Motor neuron (in vitro differentiated cells): ENCODE measurements around the gene SETX. TPM values are rescaled to one million over a fixed set of nuclear protein-coding genes. Genes with fewer than 3 reads are reported as not detected.
"Not testable (repeated sequence)": the region's sequence is repeated elsewhere in the genome, so short reads cannot be mapped to it uniquely, and the experiment has no call there.

Experiments used
- ATAC-seq, 8 experiments: fragments of 200-7000 bp; cut with Tn5 transposase; replicated peaks in 6 of 8; 2 replicates each; pipeline ENCODE4 v1.8.0; 2021; ENCODE audit warnings: mild to moderate bottlenecking in 8 of 8, moderate library complexity in 8 of 8
- H3K27ac ChIP-seq, 2 donors: fragments of 250-450 bp; sonication (Bioruptor Pico); 2 replicates each; pipeline ENCODE4 v1.9.0; 2021; ENCODE audit warnings: antibody characterized with exemption in 2 of 2, mild to moderate bottlenecking in 2 of 2, moderate library complexity in 1 of 2
- H3K4me1 ChIP-seq, 2 donors: fragments of 250-450 bp; sonication (Bioruptor Pico); replicated peaks in 1 of 2; 2 replicates each; pipeline ENCODE4 v1.6.1; 2021; ENCODE audit warnings: antibody characterized with exemption in 2 of 2, mild to moderate bottlenecking in 2 of 2, moderate library complexity in 1 of 2
- H3K4me3 ChIP-seq, 5 donors: fragments of 250-450 bp; sonication (Bioruptor Pico); 2 replicates each; pipeline ENCODE4 v1.9.0; 2021; ENCODE audit warnings: antibody characterized with exemption in 5 of 5, mild to moderate bottlenecking in 5 of 5, moderate library complexity in 4 of 5
- WGBS, 10 experiments: fragments of 450-650 bp; shearing (Covaris generic); methylation state at CpG; one replicate each; pipeline ENCODE4 v1.0.0; 2022; 5-methylcytosine and 5-hydroxymethylcytosine counted together
- in situ Hi-C, 9 experiments: fragments of 400-800 bp; cut with MboI; loops; one replicate each; pipeline ENCODE4 v1.15.0; 2021; ENCODE audit warnings: low sequenced_read_pairs in 9 of 9, low pct_unique_long_range_greater_than_20kb in 2 of 9; ENCODE audit not compliant: unreplicated experiment in 9 of 9
- total RNA-seq, 8 experiments: library from RNA; unstranded; fragments of 300-600 nt; gene quantifications; 2 replicates each; pipeline versions ENCODE4 v1.2.3 to v1.2.4, GENCODE V29; 2022

The SETX gene
- total RNA-seq, 8 experiments from 2014 or later: 23.8 to 55.6 (median 35.8) TPM

- H3K4me3 ChIP-seq, ATAC-seq, in situ Hi-C loops, H3K27ac ChIP-seq, H3K4me1 ChIP-seq: not testable (repeated sequence)
- 60% methylated on average over 1 of the region's 2 CpGs; no CpG with 5 or more reads in 9 of the 10 experiments for WGBS, 10 experiments
These were observed 23.0 kb upstream of the SETX start for GRCh38 chr9:132377769-132378168.

GRCh38 chr9:132372177-132373095 lies 17.6 kb upstream of the SETX start:
- in situ Hi-C loops: no loop called here
- ATAC-seq: peak in 3 of 8 experiments; percentile 75 to 92 (median 86)
- no peaks in the 10 kb centered on the region for H3K4me1 ChIP-seq
- no peak overlapping the region for H3K4me3 ChIP-seq
- WGBS, 10 experiments: 40 to 100% (median 79%) methylated on average over 1 to 8 of the region's 14 CpGs
- no peak overlapping the region for H3K27ac ChIP-seq

- 20 to 100% (median 73%) methylated on average over 1 to 4 of the region's 4 CpGs; no CpG with 5 or more reads in 1 of the 10 experiments for WGBS, 10 experiments
These were observed 15.8 kb upstream of the SETX start for GRCh38 chr9:132370592-132370991.

GRCh38 chr9:132369421-132369820 lies 14.6 kb upstream of the SETX start:
- 53 to 100% (median 90%) methylated on average over 1 to 4 of the region's 4 CpGs; no CpG with 5 or more reads in 1 of the 10 experiments for WGBS, 10 experiments
- H3K27ac ChIP-seq: no peak overlapping the region
- H3K4me3 ChIP-seq: no peak overlapping the region
- H3K4me1 ChIP-seq: no peaks in the 10 kb centered on the region
- ATAC-seq: no peak
- in situ Hi-C loops: no loop called here

More at GRCh38 chr9:132370592-132370991, 15.8 kb upstream of the SETX start:
- H3K27ac ChIP-seq: no peak overlapping the region
- no peak overlapping the region for H3K4me3 ChIP-seq
- ATAC-seq: no peak
- in situ Hi-C loops: no loop called here
- no peaks in the 10 kb centered on the region for H3K4me1 ChIP-seq

- H3K4me3 ChIP-seq: no peak overlapping the region
- no peak for ATAC-seq
- in situ Hi-C loops: no loop called here
- H3K27ac ChIP-seq: no peak overlapping the region
- no peaks in the 10 kb centered on the region for H3K4me1 ChIP-seq
- 52 to 100% (median 81%) methylated on average over 1 to 12 of the region's 13 CpGs; no CpG with 5 or more reads in 2 of the 10 experiments for WGBS, 10 experiments
These were observed 13.0 kb upstream of the SETX start for GRCh38 chr9:132367613-132368313.

- Histone ChIP-seq H3K27ac (no peak overlapping the region), H3K4me1 (no peaks in the 10 kb centered on the region), H3K4me3 (no peak overlapping the region)
- WGBS, 10 experiments: 80 to 96% (median 88%) methylated on average over 2 to 4 of the region's 4 CpGs
- in situ Hi-C loops: no loop called here
- no peak for ATAC-seq
These were observed 11.7 kb upstream of the SETX start for GRCh38 chr9:132366481-132366880.

GRCh38 chr9:132365986-132366385 lies 11.2 kb upstream of the SETX start:
- Histone ChIP-seq H3K4me1 (no peaks in the 10 kb centered on the region), H3K4me3 (no peak overlapping the region), H3K27ac (no peak overlapping the region)
- 30 to 94% (median 58%) methylated on average over 2 to 3 of the region's 3 CpGs; no CpG with 5 or more reads in 1 of the 10 experiments for WGBS, 10 experiments
- ATAC-seq: no peak
- in situ Hi-C loops: no loop called here

GRCh38 chr9:132364068-132364467 lies 9.3 kb upstream of the SETX start:
- WGBS, 10 experiments: 88 to 100% (median 95%) methylated on average over 1 to 5 of the region's 9 CpGs; no CpG with 5 or more reads in 1 of the 10 experiments

GRCh38 chr9:132357764-132358163 lies 3.0 kb upstream of the SETX start:
- no peak overlapping the region for H3K27ac ChIP-seq
- H3K4me3 ChIP-seq: no peak overlapping the region
- ATAC-seq: no peak
- in situ Hi-C loops: no loop called here
- H3K4me1 ChIP-seq: peaks cover 10 to 14% of the 10 kb centered on the region in 2 donors
- WGBS, 10 experiments: 72 to 95% (median 85%) methylated on average over 3 to 7 of the region's 7 CpGs; no CpG with 5 or more reads in 1 of the 10 experiments

More at GRCh38 chr9:132364068-132364467, 9.3 kb upstream of the SETX start:
- H3K27ac ChIP-seq: no peak overlapping the region
- no peaks in the 10 kb centered on the region for H3K4me1 ChIP-seq
- no peak overlapping the region for H3K4me3 ChIP-seq
- no peak for ATAC-seq
- in situ Hi-C loops: no loop called here

- in situ Hi-C loops: no loop called here
- WGBS, 10 experiments: 0 to 98% (median 92%) methylated on average over 1 to 21 of the region's 26 CpGs; no CpG with 5 or more reads in 1 of the 10 experiments
- no peak overlapping the region for H3K4me3 ChIP-seq
- no peak for ATAC-seq
- H3K27ac ChIP-seq: no peak overlapping the region
- peaks cover 10 to 14% of the 10 kb centered on the region in 2 donors for H3K4me1 ChIP-seq
These were observed 1.6 kb upstream of the SETX start for GRCh38 chr9:132356324-132356924.

- peaks cover 10 to 14% of the 10 kb centered on the region in 2 donors for H3K4me1 ChIP-seq
- in situ Hi-C loops: no loop called here
- 30 to 96% (median 79%) methylated on average over 1 to 3 of the region's 3 CpGs; no CpG with 5 or more reads in 1 of the 10 experiments for WGBS, 10 experiments
- no peak overlapping the region for H3K4me3 ChIP-seq
- no peak for ATAC-seq
- H3K27ac ChIP-seq: no peak overlapping the region
These were observed 3.3 kb downstream of the SETX start for GRCh38 chr9:132351404-132352045.

- ATAC-seq: no peak
- Histone ChIP-seq H3K4me1 (peaks cover 10 to 14% of the 10 kb centered on the region in 2 donors), H3K4me3 (no peak overlapping the region), H3K27ac (no peak overlapping the region)
- 16 to 100% (median 87%) methylated on average over 1 to 6 of the region's 6 CpGs; no CpG with 5 or more reads in 2 of the 10 experiments for WGBS, 10 experiments
- in situ Hi-C loops: no loop called here
These were observed 3.9 kb downstream of the SETX start for GRCh38 chr9:132350861-132351315.
